AML-193 (cell line): Measurements from ENCODE around the gene LY6G6F.
A peak's percentile ranks its signal among the peaks of the same experiment; 100 is the strongest.

ENCODE experiments used
- DNase-seq, 2 experiments: peaks; one replicate each; lab custom pipeline; 2025; lab: John Stamatoyannopoulos, UW

The LY6G6F gene

GRCh38 chr6:31739639-31740396 is 33.2 kb downstream of the LY6G6F start, which contains the start of gene MSH5:
Gene MSH5, plus strand, starts transcription at chr6:31740005. Its CDS starts 462 bp downstream, at chr6:31740467.
- DNase-seq: peak; percentile 100

GRCh38 chr6:31740397-31741223 is 33.9 kb downstream of the LY6G6F start:
- DNase-seq: peak; percentile 53 to 73

GRCh38 chr6:31741815-31742214 is 35.1 kb downstream of the LY6G6F start:
- DNase-seq: no peak

- no peak for DNase-seq
These were observed 36.2 kb downstream of the LY6G6F start for GRCh38 chr6:31742894-31743293.

- DNase-seq: no peak
These were observed 37.8 kb downstream of the LY6G6F start for GRCh38 chr6:31744422-31744821.

- DNase-seq: no peak
These were observed 42.8 kb downstream of the LY6G6F start for GRCh38 chr6:31749301-31750036.

- no peak for DNase-seq
These were observed 43.9 kb downstream of the LY6G6F start for GRCh38 chr6:31750411-31751022.

GRCh38 chr6:31752739-31753319 is 46.2 kb downstream of the LY6G6F start:
- no peak for DNase-seq

GRCh38 chr6:31758281-31758680 is 51.6 kb downstream of the LY6G6F start:
- no peak for DNase-seq
